GM18507 (cell line): ENCODE data around the gene FOXL2NB.

ENCODE experiments used
- DNase-seq: peaks from one replicate; pipeline ENCODE4 v3.0.0; 2011; ENCODE audit warnings: low read depth; ENCODE audit not compliant: insufficient read length; ENCODE audit errors: extremely low spot score
- FAIRE-seq: peaks from 2 replicates; lab custom pipeline; 2011; peaks lifted over from hg19 to GRCh38; lab: Jason Lieb, UNC

FOXL2NB gene

DNA sequence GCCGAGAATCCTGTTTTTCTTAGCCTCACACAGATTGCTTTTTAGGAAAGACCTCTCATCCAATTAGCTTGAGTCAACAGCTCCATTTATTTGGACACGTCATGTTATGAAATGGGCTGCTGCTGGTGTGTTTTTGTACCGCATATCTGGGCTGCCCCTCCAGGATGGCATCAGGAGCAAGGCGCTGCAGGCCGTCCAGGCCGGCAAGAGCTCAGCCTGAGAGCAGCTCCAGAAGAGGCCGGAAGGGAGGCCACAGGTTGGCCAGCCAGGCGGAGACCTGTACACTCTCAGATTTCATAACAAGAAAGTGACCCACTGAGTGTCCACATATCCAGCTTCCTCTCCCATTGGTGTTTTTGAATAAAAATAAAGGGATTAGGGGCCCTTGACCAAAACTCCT, 28.3 kb downstream of the FOXL2NB start:
- FAIRE-seq (no peak), DNase-seq (no peak)

DNA sequence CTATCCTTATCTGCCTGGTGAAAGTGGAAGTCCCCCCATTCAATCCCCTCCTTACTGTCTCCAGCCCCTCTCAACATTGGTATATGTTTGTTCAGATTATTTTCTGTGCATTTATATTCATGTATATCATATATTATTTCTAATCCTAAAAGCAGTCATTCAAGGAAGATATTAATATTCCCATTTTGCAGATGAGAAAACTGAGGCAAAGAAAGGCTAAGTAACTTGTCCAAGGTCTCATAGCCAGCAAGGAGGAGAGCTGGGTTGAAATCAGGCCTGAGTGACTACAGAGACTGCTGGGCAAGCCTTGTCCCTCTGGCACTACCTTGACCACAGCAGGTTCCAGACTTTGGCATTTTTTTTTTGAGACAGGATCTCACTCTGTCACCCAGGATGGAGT, 29.0 kb downstream of the FOXL2NB start:
- FAIRE-seq, result no peak
- no peak for DNase-seq

GRCh38 chr3:138984816-138985215, 37.8 kb downstream of the FOXL2NB start:
- FAIRE-seq (no peak), DNase-seq (no peak)

DNA sequence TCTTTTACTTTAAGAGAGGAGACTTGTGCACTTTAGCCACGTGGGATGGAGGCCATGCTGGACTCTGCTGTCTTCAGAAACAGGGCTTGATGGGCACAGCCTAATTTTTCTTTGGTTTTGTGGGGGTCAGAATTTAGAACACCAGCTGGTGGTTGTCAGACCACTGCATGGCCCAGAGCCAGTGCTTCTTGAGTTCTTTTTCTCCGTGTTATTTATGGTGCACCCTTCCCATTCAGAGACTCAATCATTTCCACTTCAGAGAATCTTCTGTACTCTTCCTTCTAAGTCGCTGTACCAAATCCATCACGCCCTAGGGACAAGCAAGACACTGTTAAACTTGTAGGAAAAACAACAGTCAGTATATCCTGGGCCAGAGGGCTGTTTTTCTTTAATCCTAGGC, 38.9 kb downstream of the FOXL2NB start:
- FAIRE-seq, result no peak
- DNase-seq, result no peak

GRCh38 chr3:138987181-138987580, 40.2 kb downstream of the FOXL2NB start:
- FAIRE-seq (no peak), DNase-seq (no peak)

- FAIRE-seq, result no peak
- no peak for DNase-seq
These were observed 48.7 kb downstream of the FOXL2NB start for GRCh38 chr3:138995706-138996105.
